ENCODE results near the gene NXT1.

DNA sequence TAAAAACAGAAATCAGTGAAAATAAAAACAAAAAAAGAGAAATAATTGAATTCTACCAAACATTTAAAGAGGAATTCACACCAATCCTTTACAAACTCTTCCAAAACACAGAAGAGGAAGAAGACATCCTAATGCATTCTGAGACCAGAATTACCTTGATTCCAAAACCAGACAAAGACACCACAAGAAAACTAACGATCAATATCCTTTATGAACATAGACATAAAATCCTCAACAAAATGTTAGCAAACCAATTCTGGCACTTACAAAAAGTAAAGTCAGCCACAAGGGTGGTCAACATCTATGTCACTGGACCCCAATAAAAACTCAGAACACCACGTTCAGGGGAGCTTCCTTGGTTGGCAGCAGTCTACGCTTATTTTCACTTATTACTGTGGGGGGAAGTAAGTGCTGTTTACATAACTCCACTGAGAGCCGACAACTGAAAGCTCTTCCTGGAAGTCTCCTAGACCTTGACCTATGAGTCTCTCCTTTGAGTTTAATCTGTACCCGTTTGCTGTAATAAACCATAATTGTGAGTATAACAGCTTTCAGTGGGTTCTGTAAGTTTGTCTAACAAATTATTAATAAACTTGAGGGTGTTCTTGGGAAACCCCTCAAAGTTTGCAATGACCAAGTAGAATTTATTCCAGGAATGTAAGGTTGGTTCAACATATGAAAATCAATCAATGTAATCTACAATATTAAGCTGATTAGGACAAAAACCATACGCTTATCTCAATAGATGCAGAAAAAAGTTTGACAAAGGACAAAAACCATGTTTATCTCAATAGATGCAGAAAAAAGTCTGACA, 35.9 kb downstream of the NXT1 start:
- no peak for TF ChIP-seq LEF1 (IDR thresholded peaks at IDR 0.05; ENCODE audit: borderline replicate concordance)
- no peak for TF ChIP-seq SUZ12 (IDR thresholded peaks at IDR 0.05)
- TF ChIP-seq ZNF384 (IDR thresholded peaks at IDR 0.05), result no peak
- no peak for TF ChIP-seq BHLHE40 (IDR thresholded peaks at IDR 0.05; ENCODE audit: borderline replicate concordance)
- no peak for TF ChIP-seq TARDBP (IDR thresholded peaks at IDR 0.05)
- no peak for TF ChIP-seq FOXK2 (IDR thresholded peaks at IDR 0.05)
- no peak for TF ChIP-seq FOXA1 (IDR thresholded peaks at IDR 0.05)
- no peak for TF ChIP-seq L3MBTL2 (conservative IDR thresholded peaks at IDR 0.05)
- TF ChIP-seq FOXM1 (IDR thresholded peaks at IDR 0.05; ENCODE audit: borderline replicate concordance), result no peak
- TF ChIP-seq ELF4 (IDR thresholded peaks at IDR 0.05), result no peak
- TF ChIP-seq ARNT (IDR thresholded peaks at IDR 0.05), result no peak
- TF ChIP-seq SP1 (IDR thresholded peaks at IDR 0.05), result no peak

All from HEK293T (cell line).